Gastroesophageal sphincter (tissue), 3 donors: ENCODE results near the gene HEBP1.

ENCODE experiments used
- CTCF ChIP-seq, 4 experiments: fragments of 200-600 bp in 2 of 4; fragments of 450-650 bp in 2 of 4; sonication (generic) in 1 of 4; IDR thresholded peaks; one replicate each; pipeline ENCODE4 v1.5.1; 2017 to 2019; ENCODE audit warnings: antibody characterized with exemption in 4 of 4, mild to moderate bottlenecking in 2 of 4, moderate library complexity in 2 of 4
- POLR2A ChIP-seq, 2 donors: fragments of 450-650 bp; IDR thresholded peaks; one replicate each; pipeline ENCODE4 v1.6.1; 2017; ENCODE audit warnings: antibody characterized with exemption in 2 of 2, mild to moderate bottlenecking in 2 of 2, moderate library complexity in 1 of 2
- POLR2AphosphoS5 ChIP-seq: sonication (generic); formaldehyde crosslinking; IDR thresholded peaks from one replicate; pipeline ENCODE4 v1.6.1; 2017; ENCODE audit warnings: antibody characterized with exemption

GRCh38 chr12:13045816-13046215 is 45.8 kb upstream of the HEBP1 start:
- TF ChIP-seq CTCF (IDR thresholded peaks at IDR 0.05) (no peak), POLR2A (IDR thresholded peaks at IDR 0.05) (no peak), POLR2AphosphoS5 (no peak)
